HepG2 (cell line): ENCODE data around the gene TXLNA. TPM values are rescaled to one million over a fixed set of nuclear protein-coding genes. Genes with fewer than 3 reads are reported as not detected.

Source experiments
- BORCS8-MEF2B ChIP-seq: sonication (generic); formaldehyde crosslinking; IDR thresholded peaks from 2 replicates; pipeline ENCODE4 v1.8.0; 2022; ENCODE audit warnings: mild to moderate bottlenecking, missing genetic modification reagents
- FOXO1 ChIP-seq: sonication (generic); formaldehyde crosslinking; IDR thresholded peaks from 2 replicates; pipeline ENCODE4 v1.4.0; 2020; ENCODE audit warnings: missing genetic modification reagents
- GATAD2A ChIP-seq: IDR thresholded peaks from 2 replicates; pipeline ENCODE4 v1.6.1; 2016
- HOXA9 ChIP-seq: sonication (generic); formaldehyde crosslinking; IDR thresholded peaks from 2 replicates; pipeline ENCODE4 v1.8.1; 2022; ENCODE audit warnings: missing genetic modification reagents, mild to moderate bottlenecking, moderate library complexity, borderline replicate concordance
- KDM2A ChIP-seq: sonication (generic); formaldehyde crosslinking; IDR thresholded peaks from 2 replicates; pipeline ENCODE4 v1.4.0; 2020; ENCODE audit warnings: low read depth, missing genetic modification reagents, borderline replicate concordance
- MED1 ChIP-seq: sonication (generic); formaldehyde crosslinking; IDR thresholded peaks from 2 replicates; pipeline ENCODE4 v1.4.0; 2020; ENCODE audit warnings: missing genetic modification reagents
- MEIS2 ChIP-seq: sonication (generic); formaldehyde crosslinking; IDR thresholded peaks from 2 replicates; pipeline ENCODE4 v1.9.0; 2021; ENCODE audit warnings: mild to moderate bottlenecking, missing genetic modification reagents
- POLR2AphosphoS2 ChIP-seq: IDR thresholded peaks from 2 replicates; pipeline ENCODE4 v1.6.1; 2011; ENCODE audit warnings: low read depth, low read length, improper control_type of control experiment
- PREB ChIP-seq: sonication (generic); formaldehyde crosslinking; IDR thresholded peaks from 2 replicates; pipeline ENCODE4 v1.4.0; 2020; ENCODE audit warnings: missing genetic modification reagents
- SCMH1 ChIP-seq: sonication (generic); formaldehyde crosslinking; IDR thresholded peaks from 2 replicates; pipeline ENCODE4 v1.9.0; 2021; ENCODE audit warnings: missing genetic modification reagents, mild to moderate bottlenecking, borderline replicate concordance
- SP1 ChIP-seq, 2 experiments: fragments of 450-650 bp in 1 of 2; sonication (generic) in 1 of 2; formaldehyde crosslinking in 1 of 2; IDR thresholded peaks; 2 replicates each; pipeline versions ENCODE4 v1.4.0 to v1.6.1; 2016 to 2020; ENCODE audit warnings: missing genetic modification reagents in 1 of 2
- TCF7L2 ChIP-seq: IDR thresholded peaks from 2 replicates; pipeline ENCODE4 v1.6.1; 2011; ENCODE audit warnings: mild to moderate bottlenecking, low read depth, low read length, moderate library complexity
- THRA ChIP-seq: sonication (generic); formaldehyde crosslinking; IDR thresholded peaks from 2 replicates; pipeline ENCODE4 v1.4.0; 2020; ENCODE audit warnings: missing genetic modification reagents, borderline replicate concordance
- U2AF2 ChIP-seq: fragments of 200-400 bp; formaldehyde crosslinking; IDR thresholded peaks from 2 replicates; pipeline ENCODE4 v1.6.1; 2017; ENCODE audit warnings: low read depth, mild to moderate bottlenecking, low read length
- XRCC5 ChIP-seq: fragments of 200-400 bp; formaldehyde crosslinking; optimal IDR thresholded peaks from 2 replicates; pipeline ENCODE3; 2017; ENCODE audit warnings: mild to moderate bottlenecking, low read length
- ZBTB1 ChIP-seq: sonication (generic); formaldehyde crosslinking; IDR thresholded peaks from 2 replicates; pipeline ENCODE4 v1.4.0; 2020; ENCODE audit warnings: missing genetic modification reagents, borderline replicate concordance
- ZFP62 ChIP-seq: sonication (generic); formaldehyde crosslinking; IDR thresholded peaks from 2 replicates; pipeline ENCODE4 v1.4.0; 2020; ENCODE audit warnings: missing genetic modification reagents
- ZFYVE20 ChIP-seq: sonication (generic); formaldehyde crosslinking; IDR thresholded peaks from 2 replicates; pipeline ENCODE4 v1.8.0; 2023; ENCODE audit warnings: low read depth, mild to moderate bottlenecking, moderate library complexity, missing genetic modification reagents, borderline replicate concordance
- ZKSCAN8 ChIP-seq: IDR thresholded peaks from 2 replicates; pipeline ENCODE4 v1.6.1; 2016; ENCODE audit warnings: borderline replicate concordance, missing genetic modification reagents, missing compliant biosample characterization
- ZNF17 ChIP-seq: sonication (generic); formaldehyde crosslinking; IDR thresholded peaks from 2 replicates; pipeline ENCODE4 v1.5.0; 2020; ENCODE audit warnings: mild to moderate bottlenecking, missing genetic modification reagents
- ZNF30 ChIP-seq: sonication (generic); formaldehyde crosslinking; IDR thresholded peaks from 2 replicates; pipeline ENCODE4 v1.5.0; 2020; ENCODE audit warnings: mild to moderate bottlenecking, missing genetic modification reagents
- ZNF343 ChIP-seq: sonication (generic); formaldehyde crosslinking; IDR thresholded peaks from 2 replicates; pipeline ENCODE4 v1.4.0; 2020; ENCODE audit warnings: mild to moderate bottlenecking, missing genetic modification reagents
- ZNF704 ChIP-seq: sonication (generic); formaldehyde crosslinking; IDR thresholded peaks from 2 replicates; pipeline ENCODE4 v1.8.1; 2023; ENCODE audit warnings: mild to moderate bottlenecking, inconsistent platforms, moderate library complexity, missing genetic modification reagents, borderline replicate concordance
- ZNF720 ChIP-seq: sonication (generic); formaldehyde crosslinking; IDR thresholded peaks from 2 replicates; pipeline ENCODE4 v1.4.0; 2020; ENCODE audit warnings: missing genetic modification reagents
- ZNF781 ChIP-seq: sonication (generic); formaldehyde crosslinking; IDR thresholded peaks from 2 replicates; pipeline ENCODE4 v1.5.1; 2020; ENCODE audit warnings: borderline replicate concordance, mild to moderate bottlenecking, missing genetic modification reagents; ENCODE audit errors: not compliant biosample characterization
- polyA plus RNA-seq, 8 experiments: library from polyadenylated mRNA; depleted of rRNA in 3 of 8; stranded (reverse) in 7 of 8; unstranded in 1 of 8; fragments of >200 nt; fragmentation: Illumina TruSeq in 4 of 8; extraction: Trizol in 4 of 8; gene quantifications; 2 replicates each; pipeline versions ENCODE4 v1.2.1 to v1.2.3, GENCODE V29; 2011 to 2016; ENCODE audit warnings: low read depth in 4 of 8, missing spikeins in 1 of 8, mixed read lengths in 1 of 8; ENCODE audit not compliant: insufficient read depth in 1 of 8
- total RNA-seq, 5 experiments: library from RNA; depleted of rRNA; stranded (reverse); fragments of >200 nt; fragmentation: Illumina TruSeq; extraction: Trizol; gene quantifications; 2 replicates each; pipeline ENCODE4 v1.2.3, GENCODE V29; 2016; ENCODE audit warnings: low read depth in 1 of 5
- TF ChIP-seq, protein P1 (sequence below): sonication (generic); formaldehyde crosslinking; IDR thresholded peaks from 2 replicates; pipeline ENCODE4 v1.4.0; 2020; ENCODE audit warnings: missing genetic modification reagents, borderline replicate concordance

Gene TXLNA
- total and polyA plus RNA-seq, 2 of the 13 experiments (the other 11 are each of a cell fraction or from before 2014, with no cell fraction given): 29.6 to 67.8 TPM

GRCh38 chr1:32241001-32241763 lies 61.7 kb downstream of the TXLNA start (continued):
- TF ChIP-seq THRA (no peak), HOXA9 (CRISPR knock-in tag) (no peak), ZFYVE20 (no peak), MEIS2 (CRISPR knock-in tag) (0 out of 2 replicates have a peak, but pooled peaks have one; percentile 56), ZNF343 (CRISPR knock-in tag) (0 out of 2 replicates have a peak, but pooled peaks have one; percentile 44), ZNF704 (CRISPR knock-in tag) (0 out of 2 replicates have a peak, but pooled peaks have one; percentile 66), XRCC5 (peak; percentile 61), ZBTB1 (CRISPR knock-in tag) (no peak), BORCS8-MEF2B (CRISPR knock-in tag) (peak; percentile 46; the same call in 1 of the 2 replicates), POLR2AphosphoS2 (no peak), KDM2A (CRISPR knock-in tag) (peak; percentile 58; the same call in 1 of the 2 replicates), GATAD2A (CRISPR knock-in tag) (peak; percentile 34; the same call in 1 of the 2 replicates), ZKSCAN8 (CRISPR knock-in tag) (no peak), ZFP62 (CRISPR knock-in tag) (no peak), ZNF30 (CRISPR knock-in tag) (0 out of 2 replicates have a peak, but pooled peaks have one; percentile 58), FOXO1 (CRISPR knock-in tag) (peak; percentile 23; the same call in 1 of the 2 replicates), ZNF17 (CRISPR knock-in tag) (0 out of 2 replicates have a peak, but pooled peaks have one; percentile 43), TCF7L2 (no peak), ZNF720 (no peak), U2AF2 (no peak), MED1 (CRISPR knock-in tag) (peak; percentile 23; the same call in 1 of the 2 replicates), ZNF781 (CRISPR knock-in tag) (no peak), SCMH1 (CRISPR knock-in tag) (no peak), SP1 (IDR thresholded peaks at IDR 0.05) (no peak), SP1 (CRISPR knock-in tag; IDR thresholded peaks at IDR 0.05) (no peak), PREB (CRISPR knock-in tag) (no peak)
- TF ChIP-seq, protein P1, sequence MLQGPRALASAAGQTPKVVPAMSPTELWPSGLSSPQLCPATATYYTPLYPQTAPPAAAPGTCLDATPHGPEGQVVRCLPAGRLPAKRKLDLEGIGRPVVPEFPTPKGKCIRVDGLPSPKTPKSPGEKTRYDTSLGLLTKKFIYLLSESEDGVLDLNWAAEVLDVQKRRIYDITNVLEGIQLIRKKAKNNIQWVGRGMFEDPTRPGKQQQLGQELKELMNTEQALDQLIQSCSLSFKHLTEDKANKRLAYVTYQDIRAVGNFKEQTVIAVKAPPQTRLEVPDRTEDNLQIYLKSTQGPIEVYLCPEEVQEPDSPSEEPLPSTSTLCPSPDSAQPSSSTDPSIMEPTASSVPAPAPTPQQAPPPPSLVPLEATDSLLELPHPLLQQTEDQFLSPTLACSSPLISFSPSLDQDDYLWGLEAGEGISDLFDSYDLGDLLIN (CRISPR knock-in tag): no peak
